HEK293 (cell line): ENCODE measurements around the gene TSR3.

Source experiments
- ATF2 ChIP-seq: fragments of 450-650 bp; formaldehyde crosslinking; IDR thresholded peaks from 2 replicates; pipeline ENCODE4 v1.5.1; 2016; ENCODE audit warnings: missing biosample characterization, missing genetic modification characterization, low read depth
- GLI4 ChIP-seq: fragments of 450-650 bp; formaldehyde crosslinking; IDR thresholded peaks from 2 replicates; pipeline ENCODE4 v1.5.1; 2016; ENCODE audit warnings: missing biosample characterization, missing genetic modification characterization
- INSM2 ChIP-seq: fragments of 450-650 bp; formaldehyde crosslinking; IDR thresholded peaks from 2 replicates; pipeline ENCODE4 v1.5.1; 2016; ENCODE audit warnings: missing biosample characterization, missing genetic modification characterization
- PBX3 ChIP-seq: sonication (generic); formaldehyde crosslinking; IDR thresholded peaks from 2 replicates; pipeline ENCODE4 v1.8.1; 2022; ENCODE audit warnings: mild to moderate bottlenecking, moderate library complexity, missing genetic modification reagents
- PRDM4 ChIP-seq: fragments of 450-650 bp; formaldehyde crosslinking; IDR thresholded peaks from 2 replicates; pipeline ENCODE4 v1.5.1; 2017; ENCODE audit warnings: missing biosample characterization, missing genetic modification characterization
- SP3 ChIP-seq: fragments of 450-650 bp; formaldehyde crosslinking; IDR thresholded peaks from 2 replicates; pipeline ENCODE4 v1.5.1; 2016; ENCODE audit warnings: missing biosample characterization, missing genetic modification characterization
- YY2 ChIP-seq: fragments of 450-650 bp; formaldehyde crosslinking; IDR thresholded peaks from 2 replicates; pipeline ENCODE4 v1.5.1; 2016; ENCODE audit warnings: missing biosample characterization, missing genetic modification characterization
- ZBTB17 ChIP-seq: fragments of 450-650 bp; formaldehyde crosslinking; IDR thresholded peaks from 2 replicates; pipeline ENCODE4 v1.5.1; 2016; ENCODE audit warnings: missing biosample characterization, missing genetic modification characterization
- ZBTB7A ChIP-seq: fragments of 450-650 bp; formaldehyde crosslinking; IDR thresholded peaks from 2 replicates; pipeline ENCODE4 v1.5.1; 2016; ENCODE audit warnings: low read depth, missing biosample characterization, missing genetic modification characterization
- ZFHX2 ChIP-seq: fragments of 450-650 bp; formaldehyde crosslinking; conservative IDR thresholded peaks from 2 replicates; pipeline ENCODE4 v1.5.1; 2016; ENCODE audit warnings: missing biosample characterization, missing genetic modification characterization
- ZFP69B ChIP-seq: fragments of 450-650 bp; formaldehyde crosslinking; IDR thresholded peaks from 2 replicates; pipeline ENCODE4 v1.5.1; 2016; ENCODE audit warnings: missing biosample characterization, missing genetic modification characterization
- ZIC2 ChIP-seq: fragments of 450-650 bp; formaldehyde crosslinking; IDR thresholded peaks from 2 replicates; pipeline ENCODE4 v1.5.1; 2016; ENCODE audit warnings: missing biosample characterization, missing genetic modification characterization
- ZNF26 ChIP-seq: fragments of 450-650 bp; formaldehyde crosslinking; IDR thresholded peaks from 2 replicates; pipeline ENCODE4 v1.5.1; 2016; ENCODE audit warnings: missing biosample characterization, missing genetic modification characterization
- ZNF302 ChIP-seq: fragments of 450-650 bp; formaldehyde crosslinking; IDR thresholded peaks from 2 replicates; pipeline ENCODE4 v1.5.1; 2016; ENCODE audit warnings: missing biosample characterization, missing genetic modification characterization, low read depth
- ZNF311 ChIP-seq: fragments of 450-650 bp; formaldehyde crosslinking; IDR thresholded peaks from 2 replicates; pipeline ENCODE4 v1.5.1; 2017; ENCODE audit warnings: missing biosample characterization, missing genetic modification characterization, borderline replicate concordance
- ZNF324 ChIP-seq: fragments of 450-650 bp; formaldehyde crosslinking; IDR thresholded peaks from 2 replicates; pipeline ENCODE4 v1.5.1; 2016; ENCODE audit warnings: missing biosample characterization, missing genetic modification characterization
- ZNF391 ChIP-seq: fragments of 450-650 bp; formaldehyde crosslinking; IDR thresholded peaks from 2 replicates; pipeline ENCODE4 v1.5.1; 2016; ENCODE audit warnings: low read depth, missing biosample characterization, missing genetic modification characterization, borderline replicate concordance
- ZNF433 ChIP-seq: fragments of 450-650 bp; formaldehyde crosslinking; IDR thresholded peaks from 2 replicates; pipeline ENCODE4 v1.5.1; 2016; ENCODE audit warnings: missing biosample characterization, missing genetic modification characterization, low read depth
- ZNF610 ChIP-seq: fragments of 450-650 bp; formaldehyde crosslinking; IDR thresholded peaks from 2 replicates; pipeline ENCODE4 v1.5.1; 2016; ENCODE audit warnings: missing biosample characterization, missing genetic modification characterization, borderline replicate concordance
- ZNF654 ChIP-seq: fragments of 450-650 bp; formaldehyde crosslinking; IDR thresholded peaks from 2 replicates; pipeline ENCODE4 v1.5.1; 2016; ENCODE audit warnings: low read depth, missing biosample characterization, missing genetic modification characterization
- ZNF76 ChIP-seq: fragments of 450-650 bp; formaldehyde crosslinking; IDR thresholded peaks from 2 replicates; pipeline ENCODE4; 2016; ENCODE audit warnings: low read depth, missing biosample characterization, missing genetic modification characterization, borderline replicate concordance
- ZNF777 ChIP-seq: fragments of 450-650 bp; formaldehyde crosslinking; IDR thresholded peaks from 2 replicates; pipeline ENCODE4 v1.5.1; 2017; ENCODE audit warnings: missing biosample characterization, missing genetic modification characterization, borderline replicate concordance
- ZSCAN23 ChIP-seq: fragments of 450-650 bp; formaldehyde crosslinking; IDR thresholded peaks from 2 replicates; pipeline ENCODE4 v1.5.1; 2016; ENCODE audit warnings: missing biosample characterization, missing genetic modification characterization
- ZSCAN4 ChIP-seq: fragments of 450-650 bp; formaldehyde crosslinking; IDR thresholded peaks from 2 replicates; pipeline ENCODE4 v1.5.1; 2017; ENCODE audit warnings: missing biosample characterization, missing genetic modification characterization

Gene TSR3

GRCh38 chr16:1308977-1309885, 42.4 kb downstream of the TSR3 start, which contains the start of gene UBE2I (continued):
- TF ChIP-seq ZNF391 = peak; percentile 96
- TF ChIP-seq SP3 (tag by site-specific recombination) = peak; percentile 94
- peak; percentile 62 for TF ChIP-seq YY2
- 0 out of 2 replicates have a peak, but pooled peaks have one; percentile 14 for TF ChIP-seq ZNF433
- peak; percentile 92 for TF ChIP-seq INSM2 (tag by site-specific recombination)
- TF ChIP-seq ZNF777 (tag by site-specific recombination) = peak; percentile 100
- no peak; the same call in 1 of the 2 replicates for TF ChIP-seq ZNF654 (tag by site-specific recombination)
- TF ChIP-seq ZFP69B (tag by site-specific recombination) = peak; percentile 94
- TF ChIP-seq ZNF324 = peak; percentile 98
- peak; percentile 85 for TF ChIP-seq ZNF76 (tag by site-specific recombination)
- TF ChIP-seq ATF2 (tag by site-specific recombination) = peak; percentile 37
- TF ChIP-seq GLI4 (tag by site-specific recombination) = 0 out of 2 replicates have a peak, but pooled peaks have one; percentile 57
- peak; percentile 86 for TF ChIP-seq ZBTB17 (tag by site-specific recombination)
- TF ChIP-seq ZNF610 (tag by site-specific recombination) = peak; percentile 90
- no peak for TF ChIP-seq ZNF302 (tag by site-specific recombination)
- peak; percentile 64 for TF ChIP-seq ZIC2 (tag by site-specific recombination)
- peak; percentile 61 for TF ChIP-seq ZSCAN4 (tag by site-specific recombination)
- 0 out of 2 replicates have a peak, but pooled peaks have one; percentile 73 for TF ChIP-seq ZSCAN23 (tag by site-specific recombination)
- peak; percentile 64; the same call in 1 of the 2 replicates for TF ChIP-seq PRDM4
- TF ChIP-seq PBX3 (CRISPR knock-in tag) = no peak; the same call in 1 of the 2 replicates
- TF ChIP-seq ZNF311 (tag by site-specific recombination) = no peak
- peak; percentile 89 for TF ChIP-seq ZBTB7A (tag by site-specific recombination)
- TF ChIP-seq ZFHX2 (tag by site-specific recombination) = peak; percentile 63; the same call in 1 of the 2 replicates
- no peak for TF ChIP-seq ZNF26
